Endometrium (tissue), 2 donors: ENCODE results near the gene LCN1.

Experiments
- FAIRE-seq: peaks from 2 replicates; lab custom pipeline; 2012; peaks lifted over from hg19 to GRCh38; lab: Jason Lieb, UNC
- donor health status: control.
- donor health status: control.

Gene LCN1

GRCh38 chr9:135520916-135521607, at the start of gene LCN1:
TSS of gene LCN1 (plus strand) at chr9:135521440. CDS start at chr9:135521498, 58 bp downstream.
- no peak for FAIRE-seq

GRCh38 chr9:135471791-135472640, 49.2 kb upstream of the LCN1 start:
- no peak for FAIRE-seq

- no peak for FAIRE-seq
Observed at GRCh38 chr9:135473972-135474543, 47.2 kb upstream of the LCN1 start.

- no peak for FAIRE-seq
Observed at GRCh38 chr9:135474915-135475314, 46.3 kb upstream of the LCN1 start.

GRCh38 chr9:135476561-135477355, 44.5 kb upstream of the LCN1 start:
- no peak for FAIRE-seq

- FAIRE-seq, result no peak
Observed at GRCh38 chr9:135478191-135478590, 43.0 kb upstream of the LCN1 start.

GRCh38 chr9:135478829-135479468, 42.3 kb upstream of the LCN1 start:
- no peak for FAIRE-seq

GRCh38 chr9:135479469-135480052, 41.7 kb upstream of the LCN1 start, which contains the start of gene PPP1R26:
TSS of gene PPP1R26 (plus strand) at chr9:135479782. CDS start at chr9:135484511, 4,729 bp downstream.
- no peak for FAIRE-seq

- FAIRE-seq, result no peak
Observed at GRCh38 chr9:135480071-135480939, 40.9 kb upstream of the LCN1 start.

GRCh38 chr9:135480940-135481310, 40.3 kb upstream of the LCN1 start:
- no peak for FAIRE-seq

- no peak for FAIRE-seq
Observed at GRCh38 chr9:135482015-135482754, 39.1 kb upstream of the LCN1 start.

- no peak for FAIRE-seq
Observed at GRCh38 chr9:135484460-135485277, 36.6 kb upstream of the LCN1 start.

GRCh38 chr9:135485385-135485784, 35.9 kb upstream of the LCN1 start:
- no peak for FAIRE-seq

GRCh38 chr9:135485832-135486231, 35.4 kb upstream of the LCN1 start:
- FAIRE-seq, result no peak

- no peak for FAIRE-seq
Observed at GRCh38 chr9:135486267-135487065, 34.8 kb upstream of the LCN1 start.

GRCh38 chr9:135487281-135488012, 33.8 kb upstream of the LCN1 start:
- FAIRE-seq, result no peak

- no peak for FAIRE-seq
Observed at GRCh38 chr9:135488013-135488330, 33.3 kb upstream of the LCN1 start.
